Colonic mucosa (tissue), 4 donors: Measurements from ENCODE around the gene TMPRSS3. TPM values are rescaled to one million over a fixed set of nuclear protein-coding genes. Genes with fewer than 3 reads are reported as not detected.
A peak's percentile ranks its signal among the peaks of the same experiment; 100 is the strongest.

Experiments
- DNase-seq: peaks from one replicate; pipeline ENCODE4 v3.0.0-alpha.2; 2020
- H3K27ac ChIP-seq: fragments of 200-600 bp; one replicate; pipeline ENCODE4 v1.8.0; 2021
- H3K27me3 ChIP-seq: fragments of 200-600 bp; one replicate; pipeline ENCODE4 v1.8.0; 2021
- H3K36me3 ChIP-seq: fragments of 200-600 bp; one replicate; pipeline ENCODE4 v1.8.0; 2021
- H3K4me1 ChIP-seq: fragments of 200-600 bp; one replicate; pipeline ENCODE4 v1.8.0; 2021; ENCODE audit warnings: mild to moderate bottlenecking
- H3K4me3 ChIP-seq: fragments of 200-600 bp; one replicate; pipeline ENCODE4 v1.8.0; 2021
- H3K9ac ChIP-seq, 2 donors: one replicate each; pipeline ENCODE4 v1.7.0; 2013; ENCODE audit warnings: control low read depth in 2 of 2, low read depth in 2 of 2, low read length in 2 of 2
- H3K9me3 ChIP-seq: fragments of 200-600 bp; one replicate; pipeline ENCODE4 v1.8.0; 2021
- CTCF ChIP-seq: fragments of 200-600 bp; IDR thresholded peaks from one replicate; pipeline ENCODE4 v1.8.0; 2022; ENCODE audit warnings: antibody characterized with exemption, mild to moderate bottlenecking
- intact Hi-C: fragments of 100-400 bp; cut with DNase I; formaldehyde crosslinking; loops from one replicate; pipeline ENCODE4 v1.14.1; 2022
- total RNA-seq, 2 donors: library from RNA; stranded (reverse); fragmentation: NEBNext Ultra II Directional in 1 of 2; extraction: Animal tissue kit (Norgen Biotek cat#: 25700) in 1 of 2; gene quantifications; one replicate each; pipeline ENCODE4 v1.2.1, GENCODE V29; 2021
- donor health status: healthy.
- donor health status: DM: no; HTN: no; CAD: no.
- donor health status: DM: no; HTN: no; CAD: no.

TMPRSS3 gene
- total RNA-seq, 2 donors from 2014 or later, result 0.82 to 1.2 TPM

- Histone ChIP-seq H3K9me3 (no peaks in the 10 kb centered on the region), H3K4me3 (no peak overlapping the region), H3K36me3 (no peaks in the 10 kb centered on the region), H3K4me1 (no peaks in the 10 kb centered on the region), H3K27ac (no peak overlapping the region), H3K9ac (no peak overlapping the region), H3K27me3 (no peaks in the 10 kb centered on the region)
- no peak for DNase-seq
- intact Hi-C loops, result no loop called here
- TF ChIP-seq CTCF, result no peak
Observed at GRCh38 chr21:42378418-42378817, 17.4 kb downstream of the TMPRSS3 start.

GRCh38 chr21:42377951-42378340, 17.9 kb downstream of the TMPRSS3 start:
- no peak for DNase-seq
- Histone ChIP-seq H3K36me3 (no peaks in the 10 kb centered on the region), H3K4me1 (no peaks in the 10 kb centered on the region), H3K9ac (no peak overlapping the region), H3K27me3 (no peaks in the 10 kb centered on the region), H3K27ac (no peak overlapping the region), H3K4me3 (no peak overlapping the region), H3K9me3 (no peaks in the 10 kb centered on the region)
- intact Hi-C loops, result no loop called here
- no peak for TF ChIP-seq CTCF

GRCh38 chr21:42377211-42377950, 18.5 kb downstream of the TMPRSS3 start:
- no peak for TF ChIP-seq CTCF
- no peak for DNase-seq
- H3K4me1 ChIP-seq, result no peaks in the 10 kb centered on the region
- intact Hi-C loops, result no loop called here
- H3K9ac ChIP-seq, result peak overlapping the region in 1 of 2 donors; percentile 63
- H3K4me3 ChIP-seq, result no peak overlapping the region
- no peak overlapping the region for H3K27ac ChIP-seq
- H3K27me3 ChIP-seq, result no peaks in the 10 kb centered on the region
- no peaks in the 10 kb centered on the region for H3K36me3 ChIP-seq
- H3K9me3 ChIP-seq, result no peaks in the 10 kb centered on the region

GRCh38 chr21:42376338-42376982, 19.4 kb downstream of the TMPRSS3 start:
- Histone ChIP-seq H3K9ac (peak overlapping the region in 1 of 2 donors; percentile 63), H3K4me3 (no peak overlapping the region), H3K4me1 (no peaks in the 10 kb centered on the region), H3K9me3 (no peaks in the 10 kb centered on the region), H3K27ac (peak overlapping the region; percentile 70), H3K36me3 (no peaks in the 10 kb centered on the region), H3K27me3 (no peaks in the 10 kb centered on the region)
- peak; percentile 31 for TF ChIP-seq CTCF
- intact Hi-C loops, result no loop called here
- peak; percentile 83 for DNase-seq

- Histone ChIP-seq H3K27me3 (no peaks in the 10 kb centered on the region), H3K4me1 (no peaks in the 10 kb centered on the region), H3K27ac (peak overlapping the region; percentile 70), H3K9me3 (no peaks in the 10 kb centered on the region), H3K36me3 (no peaks in the 10 kb centered on the region), H3K9ac (peak overlapping the region in 1 of 2 donors; percentile 63), H3K4me3 (no peak overlapping the region)
- no peak for TF ChIP-seq CTCF
- intact Hi-C loops, result no loop called here
- no peak for DNase-seq
Observed at GRCh38 chr21:42375966-42376337, 19.9 kb downstream of the TMPRSS3 start.
